ENCODE data around the gene CLEC4A.
"Not testable (repeated sequence)": the region's sequence is repeated elsewhere in the genome, so short reads cannot be mapped to it uniquely, and the experiment has no call there.

Gene CLEC4A

DNA sequence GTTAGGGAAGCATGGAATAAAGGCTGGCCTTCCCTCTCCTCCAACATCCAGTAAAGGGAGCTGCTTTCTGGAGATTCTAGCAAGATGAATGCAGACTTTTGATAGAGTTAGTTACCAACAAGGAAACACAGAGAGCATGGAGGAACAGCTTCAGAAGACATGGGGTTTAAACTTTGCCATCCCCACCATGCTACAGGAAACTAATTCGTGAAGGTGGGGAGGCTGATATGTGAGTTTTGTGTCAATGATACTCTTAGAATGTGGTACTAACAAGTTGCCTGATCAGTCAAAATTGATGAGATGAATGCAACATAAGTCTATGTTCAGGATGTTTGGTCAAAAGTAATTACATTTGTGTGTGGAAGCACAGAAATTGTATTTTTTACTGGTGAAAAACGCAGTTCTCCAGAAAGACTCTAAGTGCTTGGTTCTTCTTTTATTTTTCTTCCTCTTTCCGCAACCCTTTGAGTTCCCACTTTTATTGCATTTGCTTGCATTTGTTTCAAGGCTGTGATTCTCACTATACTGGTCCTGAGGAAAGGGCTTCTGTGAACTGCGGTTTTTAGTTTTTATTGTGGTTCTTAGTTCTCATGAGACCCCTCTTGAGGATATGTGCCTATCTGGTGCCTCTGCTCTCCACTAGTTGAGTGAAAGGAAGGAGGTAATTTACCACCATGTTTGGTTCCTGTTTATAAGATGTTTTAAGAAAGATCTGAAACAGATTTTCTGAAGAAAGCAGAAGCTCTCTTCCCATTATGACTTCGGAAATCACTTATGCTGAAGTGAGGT is at the start of gene CLEC4A:
Gene CLEC4A (plus strand): TSS at position 494 of the 789 bp plus-strand sequence. CDS start 262 bp downstream, at position 756.
- DNase-seq (ENCODE audit: low spot score) = no peak

DNA sequence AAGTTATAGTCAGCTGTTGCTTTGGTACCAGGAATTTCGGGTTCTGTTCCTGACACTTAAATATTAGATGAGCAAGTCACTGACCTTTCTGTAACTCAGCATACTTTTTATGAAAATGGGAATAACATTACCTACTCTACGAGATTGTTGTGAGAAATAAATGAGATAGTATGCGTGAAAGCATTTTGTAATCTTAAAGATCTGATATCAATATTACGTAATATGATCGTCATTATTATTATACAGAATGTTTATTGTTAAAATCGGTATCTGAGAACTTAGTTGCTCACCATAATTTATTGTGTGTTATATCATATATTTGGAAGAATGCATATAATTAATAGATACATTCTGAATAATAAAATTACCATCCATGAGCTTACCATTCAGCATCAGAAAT is 47.5 kb upstream of the CLEC4A start:
- DNase-seq (ENCODE audit: low spot score) = no peak

DNA sequence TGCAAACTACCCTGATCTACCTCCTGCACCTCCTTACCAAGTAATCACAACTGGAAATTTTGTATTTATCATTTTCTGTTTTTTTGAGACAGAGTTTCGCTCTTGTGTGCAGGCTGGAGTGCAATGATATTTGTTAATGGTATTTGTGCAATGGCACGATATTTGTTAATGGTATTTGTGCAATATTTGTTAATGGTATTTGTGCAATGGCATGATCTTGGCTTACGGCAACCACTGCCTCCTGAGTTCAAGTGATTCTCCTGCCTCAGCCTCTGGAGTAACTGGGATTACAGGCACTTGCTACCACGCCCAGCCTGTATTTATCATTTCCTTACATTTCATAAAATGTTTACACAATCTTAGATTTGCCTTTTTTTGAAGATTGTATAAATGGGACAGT is 47.1 kb upstream of the CLEC4A start:
- DNase-seq (ENCODE audit: low spot score) = no peak

DNA sequence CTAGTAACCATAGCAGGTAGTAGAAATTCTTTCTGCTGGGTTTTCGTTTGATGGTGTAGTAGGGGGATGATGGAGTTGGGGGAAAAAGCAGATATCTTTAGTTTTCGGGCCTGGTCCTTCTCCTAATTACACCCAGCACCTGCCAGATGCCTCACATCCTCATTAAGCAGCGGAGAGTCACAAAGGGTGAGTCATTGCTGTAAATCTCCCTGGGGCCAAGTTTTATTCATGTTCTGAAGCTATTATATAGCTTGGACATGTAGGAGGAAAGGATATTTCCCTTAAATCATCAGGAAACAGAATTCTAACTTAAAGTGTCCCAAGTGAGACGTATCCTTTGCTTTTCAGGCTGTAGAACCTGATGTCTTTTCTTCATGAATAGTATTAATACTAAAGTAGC is 46.2 kb upstream of the CLEC4A start:
- no peak for DNase-seq (ENCODE audit: low spot score)

DNA sequence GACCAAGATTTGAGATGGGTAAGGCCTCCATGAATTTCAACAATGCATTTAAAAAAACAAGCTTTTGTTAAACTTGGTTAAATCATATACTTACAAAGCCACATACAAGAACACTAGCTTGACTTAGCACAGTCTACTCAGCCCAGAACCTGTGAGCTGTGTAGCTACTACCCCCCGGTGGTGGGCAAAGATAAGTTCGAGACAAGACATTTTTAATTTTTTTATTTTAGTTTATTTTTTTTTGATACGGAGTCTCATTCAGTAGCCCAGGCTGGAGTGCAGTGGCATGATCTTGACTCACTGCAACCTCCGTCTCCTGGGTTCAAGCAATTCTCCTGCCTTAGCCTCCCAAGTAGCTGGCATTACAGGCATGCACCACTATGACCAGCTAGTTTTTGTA is 45.0 kb upstream of the CLEC4A start:
- DNase-seq (ENCODE audit: low spot score) = peak; percentile 76

DNA sequence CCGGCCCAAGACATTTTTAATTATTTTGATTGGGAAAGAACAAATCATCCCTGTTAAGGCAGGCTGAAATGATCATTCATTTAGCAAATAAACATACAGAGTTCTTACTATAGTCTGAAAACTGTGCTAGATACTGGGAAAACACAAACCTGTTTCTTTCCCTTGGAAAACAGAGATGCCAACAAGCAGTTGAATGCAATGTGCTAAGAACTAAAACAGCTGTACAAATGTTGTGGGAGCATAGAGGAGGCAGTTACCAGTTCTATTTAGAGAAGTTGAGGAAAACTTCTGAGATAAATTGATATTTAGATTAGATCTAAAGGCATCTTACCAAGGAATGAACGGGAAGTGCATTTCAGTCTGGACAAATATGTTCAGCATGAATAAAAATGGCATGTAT is 44.5 kb upstream of the CLEC4A start:
- DNase-seq (ENCODE audit: low spot score) = no peak

DNA sequence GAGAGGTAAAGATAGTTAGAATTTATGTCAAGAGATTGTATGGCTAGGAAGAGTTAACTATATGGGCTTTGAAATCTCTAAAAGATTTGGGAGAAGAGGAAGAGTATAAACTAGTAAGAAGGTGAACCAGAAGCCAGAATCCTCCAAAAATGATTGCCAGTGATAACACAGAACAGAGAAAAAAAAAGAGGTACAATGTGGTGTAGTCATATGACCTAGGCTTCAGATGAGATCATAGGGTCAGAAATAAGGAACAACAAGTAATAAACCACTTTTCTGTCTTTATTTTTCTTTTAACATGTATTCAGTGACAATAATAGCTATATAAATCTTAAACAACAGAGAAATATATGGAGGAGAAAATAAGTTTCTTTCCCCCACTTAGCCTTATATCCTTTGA is 43.3 kb upstream of the CLEC4A start:
- DNase-seq (ENCODE audit: low spot score) = no peak

DNA sequence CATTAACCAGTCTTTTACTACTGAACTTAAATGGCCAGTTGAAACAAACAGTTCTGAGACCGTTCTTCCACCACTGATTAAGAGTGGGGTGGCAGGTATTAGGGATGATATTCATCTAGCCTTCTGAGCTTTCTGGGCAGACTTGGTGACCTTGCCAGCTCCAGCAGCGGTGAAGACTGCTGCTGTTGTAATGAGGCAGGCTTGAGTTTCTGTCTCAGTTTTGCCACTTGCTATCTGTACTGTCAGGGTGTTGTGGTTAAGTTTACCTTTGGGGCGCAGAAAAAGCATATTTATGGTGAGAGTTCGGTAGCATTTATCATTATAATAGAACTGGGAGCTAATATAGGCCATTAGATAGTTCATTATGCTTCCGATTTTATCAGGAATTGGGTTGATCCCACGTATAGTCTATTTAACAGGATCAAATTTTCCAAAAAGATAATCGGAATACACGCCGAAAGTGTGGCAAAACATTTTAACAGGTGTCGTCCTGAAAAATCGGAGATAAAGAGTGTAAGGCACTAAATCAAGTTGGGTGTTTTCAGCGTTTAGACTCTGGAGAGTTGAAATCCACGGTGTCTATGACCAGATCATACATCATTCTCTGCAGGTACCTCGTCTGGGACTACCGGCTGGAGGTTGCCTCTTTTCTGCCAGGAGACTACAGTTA is 42.0 kb upstream of the CLEC4A start:
- DNase-seq (ENCODE audit: low spot score) = peak; percentile 35

DNA sequence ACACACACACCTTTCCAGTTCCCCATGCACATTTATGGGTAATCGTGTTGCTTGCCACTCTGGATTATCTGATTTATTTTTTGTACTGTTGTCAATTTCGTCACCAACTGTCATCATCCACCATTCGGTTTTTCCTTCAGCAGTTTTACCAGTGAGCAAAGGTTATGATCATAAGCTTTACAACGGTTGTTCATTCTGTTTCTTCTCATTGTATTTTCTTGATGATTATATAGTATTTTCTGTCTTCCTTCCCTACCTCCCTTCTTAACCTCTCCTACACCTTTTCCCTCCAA is 40.7 kb upstream of the CLEC4A start:
- DNase-seq (ENCODE audit: low spot score) = no peak

DNA sequence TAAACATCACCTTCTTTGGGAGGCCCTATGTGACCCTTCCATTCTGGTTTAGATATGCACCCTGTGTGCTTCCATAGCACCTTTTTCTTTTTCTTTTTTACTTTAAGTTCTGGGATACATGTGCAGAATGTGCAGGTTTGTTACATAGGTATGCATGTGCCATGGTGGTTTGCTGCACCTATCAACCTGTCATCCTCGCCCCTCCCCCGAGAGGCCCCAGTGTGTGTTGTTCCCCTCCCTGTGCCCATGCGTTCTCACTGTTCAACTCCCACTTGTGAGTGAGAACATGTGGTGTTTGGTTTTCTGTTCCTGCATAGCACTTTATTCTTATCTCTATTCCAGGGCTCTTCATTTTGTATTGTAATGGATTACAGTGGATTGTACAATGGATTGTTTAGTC is 39.1 kb upstream of the CLEC4A start:
- not testable (repeated sequence) for DNase-seq (ENCODE audit: low spot score)

DNA sequence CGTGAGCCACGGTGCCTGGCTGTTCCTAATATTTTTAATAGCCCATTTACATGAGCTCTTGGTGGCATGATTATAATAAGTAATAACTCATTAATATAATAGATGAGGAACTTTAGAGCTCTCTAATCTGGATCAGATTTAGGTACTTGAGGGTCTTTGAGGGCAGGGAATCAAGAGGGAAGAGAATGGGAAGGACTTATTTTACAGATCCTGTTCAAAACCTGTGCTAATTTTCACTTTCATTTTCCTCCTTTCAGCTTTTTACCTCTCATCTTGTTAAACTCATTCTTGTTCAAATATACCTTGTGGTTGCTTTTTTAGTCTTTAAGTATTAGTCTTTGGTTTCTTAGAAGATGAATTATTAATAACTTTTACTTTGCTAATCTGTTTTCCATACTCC is 35.8 kb upstream of the CLEC4A start:
- DNase-seq (ENCODE audit: low spot score) = peak; percentile 20

DNA sequence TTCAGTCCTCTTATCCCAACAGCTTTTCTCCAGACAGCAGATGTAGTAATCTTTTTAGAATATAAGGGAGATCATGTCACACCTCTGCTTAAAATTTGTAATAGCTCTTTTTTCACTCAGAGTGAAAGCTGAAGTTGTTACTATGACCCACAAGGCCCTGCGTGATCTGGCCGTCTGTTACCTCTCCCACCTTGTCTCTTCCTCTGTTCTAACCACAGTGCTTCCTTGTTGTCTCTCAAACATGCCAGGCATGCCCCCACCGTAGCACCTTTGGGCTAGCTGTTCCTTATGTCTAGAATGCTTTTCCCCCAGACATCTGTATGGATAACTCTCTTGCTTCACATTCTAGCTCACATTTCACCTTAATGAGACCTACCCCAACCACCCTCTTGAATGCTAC is 34.8 kb upstream of the CLEC4A start:
- peak; percentile 49 for DNase-seq (ENCODE audit: low spot score)

DNA sequence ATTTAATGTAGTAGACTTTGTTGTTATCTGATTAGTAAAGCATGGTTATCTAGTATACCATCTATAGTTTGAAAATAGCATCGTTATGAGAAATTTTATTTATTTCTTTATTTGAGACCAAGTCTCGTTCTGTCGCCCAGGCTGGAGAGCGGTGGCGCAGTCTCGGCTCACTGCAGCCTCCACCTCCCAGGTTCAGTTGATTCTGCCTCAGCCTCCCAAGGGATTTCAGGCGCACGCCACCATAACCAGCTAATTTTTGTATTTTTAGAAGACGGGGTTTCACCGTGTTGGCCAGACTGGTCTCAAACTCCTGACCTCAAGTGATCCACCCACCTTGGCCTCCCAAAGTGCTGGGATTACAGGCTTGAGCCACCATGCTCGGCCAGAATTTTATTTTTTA is 34.1 kb upstream of the CLEC4A start:
- DNase-seq (ENCODE audit: low spot score) = not testable (repeated sequence)

DNA sequence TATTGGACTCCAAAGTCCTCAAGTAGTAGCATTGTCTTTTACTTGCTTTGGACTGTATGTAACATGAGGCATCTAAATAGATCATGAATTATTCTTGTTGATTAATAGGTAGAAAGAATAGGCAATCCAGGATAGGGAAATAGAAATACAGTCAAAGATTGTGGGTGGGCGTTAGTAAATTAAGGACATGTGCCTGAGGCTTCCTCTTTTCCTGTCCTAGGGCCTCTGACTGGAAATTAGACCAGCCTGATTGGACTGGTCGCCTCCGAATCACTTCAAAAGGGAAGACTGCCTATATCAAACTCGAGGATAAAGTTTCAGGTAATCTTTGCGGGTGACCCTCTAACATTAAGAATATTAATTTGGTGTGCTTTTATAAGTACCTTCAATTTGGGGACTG is 33.7 kb upstream of the CLEC4A start:
- DNase-seq (ENCODE audit: low spot score) = no peak

DNA sequence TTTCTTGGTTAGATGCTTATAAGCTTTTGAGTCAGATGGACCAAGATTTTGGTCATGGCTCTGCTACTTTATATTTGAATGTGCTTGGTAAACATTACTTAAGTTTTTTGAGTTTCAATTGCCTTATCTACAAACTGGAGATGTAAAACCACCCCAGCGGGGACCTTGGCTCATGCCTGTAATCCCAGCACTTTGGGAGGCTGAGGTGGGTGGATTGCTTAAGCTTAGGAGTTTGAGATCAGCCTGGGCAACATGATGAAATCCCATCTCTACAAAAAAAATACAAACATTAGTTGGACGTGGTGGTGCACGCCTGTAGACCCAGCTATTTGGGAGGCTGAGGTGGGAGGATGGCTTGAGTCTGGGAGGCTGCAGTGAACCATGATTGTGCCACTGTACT is 30.1 kb upstream of the CLEC4A start:
- DNase-seq (ENCODE audit: low spot score) = no peak

DNA sequence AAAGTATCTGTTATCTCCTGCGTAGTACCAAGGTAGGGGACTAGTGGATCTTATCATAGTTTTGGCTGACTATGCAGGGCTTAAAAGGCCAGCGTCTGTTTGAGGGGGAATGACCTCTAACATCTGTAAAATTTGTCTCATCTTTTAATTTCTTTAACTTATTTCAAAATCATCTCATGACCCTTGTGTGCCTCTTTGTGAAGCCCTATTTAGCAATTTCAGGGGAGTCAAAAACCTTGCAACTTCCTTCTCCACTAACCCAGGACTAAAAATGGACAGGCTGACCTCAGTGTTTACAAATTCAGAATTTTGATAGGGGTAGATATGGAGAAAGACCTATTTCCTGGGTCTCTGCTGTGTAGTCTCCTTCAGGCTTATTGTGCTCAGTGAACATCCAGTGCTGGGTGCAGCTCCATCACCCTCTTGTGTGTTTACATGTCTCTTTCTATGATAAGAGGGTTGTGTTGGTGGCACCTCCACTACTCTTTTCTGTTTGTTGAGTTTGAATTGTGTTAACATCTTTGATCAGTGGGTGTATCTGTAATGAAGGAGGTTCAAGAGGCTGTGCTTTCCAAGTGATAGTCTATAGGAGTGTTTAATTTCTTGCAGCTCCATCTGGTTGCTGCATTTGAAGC is 27.0 kb upstream of the CLEC4A start:
- no peak for DNase-seq (ENCODE audit: low spot score)

DNA sequence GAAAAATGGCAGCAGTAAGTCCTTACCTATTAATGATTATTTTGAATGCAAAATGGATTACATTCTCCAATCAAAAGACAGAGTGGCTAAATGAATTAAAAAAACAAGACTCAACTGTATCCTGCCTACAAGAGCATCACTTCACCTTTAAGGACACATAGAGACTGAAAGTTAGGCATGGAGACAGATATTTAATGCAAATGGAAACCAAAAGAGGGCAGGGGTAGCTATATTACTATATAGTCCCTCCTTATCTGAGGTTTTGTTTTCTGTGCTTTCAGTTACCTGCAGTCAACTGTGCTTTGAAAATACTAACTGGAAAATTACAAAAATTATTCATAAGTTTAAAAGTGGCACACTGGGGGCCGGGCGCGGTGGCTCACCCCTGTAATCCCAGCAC is 24.2 kb upstream of the CLEC4A start:
- no peak for DNase-seq (ENCODE audit: low spot score)

DNA sequence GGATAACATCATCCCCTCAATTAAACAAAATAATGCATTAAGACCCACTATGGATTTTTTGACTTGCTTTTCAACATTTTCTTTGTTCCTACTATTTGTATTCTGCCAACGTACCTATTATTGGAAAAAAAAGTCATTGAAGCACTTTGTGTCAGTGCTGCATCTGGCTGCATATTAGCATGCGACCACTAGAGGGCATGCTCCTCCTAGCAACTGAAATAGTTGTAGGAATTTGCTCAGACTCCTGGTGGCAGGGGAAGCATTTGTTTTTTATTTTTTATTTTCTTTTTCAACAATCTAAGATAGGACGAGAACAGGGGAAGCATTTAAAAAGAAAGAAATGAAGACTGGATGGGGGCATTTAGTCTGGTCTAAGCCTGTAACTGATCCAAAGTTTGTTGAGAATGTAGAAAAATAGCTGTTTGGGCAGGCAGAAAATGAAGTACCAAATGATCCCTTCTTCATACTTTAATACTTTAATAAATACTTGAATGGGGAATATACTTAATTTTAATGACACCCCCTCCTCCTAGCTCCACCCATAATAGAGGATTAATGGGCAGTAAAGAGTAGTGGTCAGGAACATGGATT is 14.5 kb upstream of the CLEC4A start:
- peak; percentile 80 for DNase-seq (ENCODE audit: low spot score)

DNA sequence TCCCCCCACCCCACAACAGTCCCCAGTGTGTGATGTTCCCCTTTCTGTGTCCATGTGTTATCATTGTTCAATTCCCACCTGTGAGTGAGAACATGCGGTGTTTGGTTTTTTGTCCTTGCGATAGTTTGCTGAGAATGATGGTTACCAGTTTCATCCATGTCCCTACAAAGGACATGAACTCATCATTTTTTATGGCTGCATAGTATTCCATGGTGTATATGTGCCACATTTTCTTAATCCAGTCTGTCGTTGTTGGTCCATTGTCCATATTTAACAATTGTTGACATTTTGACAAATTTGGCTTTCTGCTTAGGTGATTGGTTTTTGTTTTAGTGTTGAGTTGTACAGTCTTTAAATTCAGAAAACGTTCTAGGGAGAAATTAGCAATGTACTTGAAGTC is 10.3 kb upstream of the CLEC4A start:
- DNase-seq (ENCODE audit: low spot score) = not testable (repeated sequence)

DNA sequence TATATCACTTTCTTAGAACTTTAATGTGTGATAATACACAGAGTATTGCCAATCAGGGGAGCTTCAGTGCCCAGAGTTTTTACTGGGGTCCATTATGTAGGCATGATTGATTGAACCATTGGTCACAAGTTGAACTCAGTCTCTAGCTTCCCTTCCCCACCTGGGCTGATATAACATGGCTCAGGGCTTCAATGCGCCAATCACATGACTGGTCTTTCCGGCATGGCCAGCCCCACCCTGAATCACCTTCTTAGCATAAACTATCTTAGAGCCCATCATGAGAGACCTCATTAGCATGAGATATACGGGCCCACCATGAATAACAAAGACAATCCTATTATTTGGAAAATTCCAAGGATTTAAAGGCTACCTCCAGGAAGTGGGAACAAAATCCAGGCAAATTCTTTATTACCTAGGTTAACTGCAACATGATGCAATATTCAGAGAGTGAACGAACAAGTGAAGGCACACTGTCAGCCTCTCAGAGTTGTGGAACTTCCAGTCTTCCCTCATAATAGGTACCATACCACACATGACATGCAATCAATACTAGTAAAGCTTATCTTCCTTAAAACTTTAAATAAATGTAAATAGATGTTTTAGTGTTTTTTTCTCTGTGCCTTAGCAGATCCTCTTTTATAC is 3.2 kb upstream of the CLEC4A start:
- no peak for DNase-seq (ENCODE audit: low spot score)

DNA sequence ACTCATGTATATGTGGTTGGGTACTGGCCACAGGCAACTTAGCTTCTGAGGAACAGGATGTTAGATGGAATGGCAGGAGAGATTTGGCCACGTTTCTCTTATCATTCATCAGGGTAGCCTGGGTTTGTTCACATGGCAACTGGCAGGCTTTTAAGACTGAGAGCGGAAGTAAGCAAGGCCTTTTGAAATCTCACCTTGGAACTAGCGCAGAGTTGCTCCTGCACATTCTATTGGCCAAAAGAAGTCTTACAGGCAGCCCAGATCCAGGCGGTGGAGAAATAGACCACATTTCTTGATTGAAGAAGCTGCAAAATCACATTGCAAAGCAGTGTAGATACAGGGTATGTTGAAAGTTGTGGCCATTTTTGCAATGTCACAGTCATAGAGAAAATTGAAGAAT is 3.7 kb downstream of the CLEC4A start:
- peak; percentile 5 for DNase-seq (ENCODE audit: low spot score)

DNA sequence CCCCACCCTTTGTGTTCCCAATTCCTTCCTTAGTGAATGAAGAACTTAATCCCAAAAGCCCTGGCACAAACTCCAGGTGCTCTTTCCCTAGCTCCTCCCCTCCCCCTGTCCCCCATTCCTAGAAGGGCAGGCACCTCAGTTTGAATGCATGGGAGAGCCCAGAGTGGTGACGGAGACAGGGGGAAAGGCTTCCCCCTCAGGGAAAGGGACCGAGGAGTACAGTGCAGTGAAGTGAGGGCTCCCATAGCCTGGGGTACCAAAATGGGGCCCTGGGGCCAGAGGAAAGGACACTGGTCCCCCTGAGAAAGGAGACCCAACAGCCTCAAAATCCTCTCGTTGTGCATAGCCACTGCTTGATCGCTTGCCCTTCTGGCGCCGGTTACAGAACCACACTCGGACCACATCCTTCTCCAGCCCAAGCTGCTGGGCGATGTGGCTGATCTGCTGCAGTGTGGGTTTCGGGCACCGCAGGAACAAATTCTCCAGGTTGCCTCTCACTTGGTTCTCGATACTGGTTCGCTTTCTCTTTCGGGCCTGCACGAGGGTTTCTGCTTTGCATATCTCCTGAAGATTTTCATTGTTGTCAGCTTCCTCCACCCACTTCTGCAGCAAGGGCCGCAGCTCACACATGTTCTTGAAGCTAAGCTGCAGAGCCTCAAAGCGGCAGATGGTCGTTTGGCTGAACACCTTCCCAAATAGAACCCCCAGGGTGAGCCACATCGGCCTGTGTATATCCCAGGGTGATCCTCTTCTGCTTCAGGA is 10.4 kb downstream of the CLEC4A start:
- not testable (repeated sequence) for DNase-seq (ENCODE audit: low spot score)
